GM12872 (cell line): ENCODE measurements around the gene MLLT1.

ENCODE experiments used
- TF ChIP-seq, protein P1 (sequence below): IDR thresholded peaks from 3 replicates; pipeline ENCODE4 v1.5.1; 2011; ENCODE audit warnings: low read depth, mild to moderate bottlenecking, low read length, moderate library complexity; ENCODE audit not compliant: insufficient read depth

MLLT1 gene

GRCh38 chr19:6217752-6218334, 61.9 kb downstream of the MLLT1 start:
- TF ChIP-seq, protein P1, sequence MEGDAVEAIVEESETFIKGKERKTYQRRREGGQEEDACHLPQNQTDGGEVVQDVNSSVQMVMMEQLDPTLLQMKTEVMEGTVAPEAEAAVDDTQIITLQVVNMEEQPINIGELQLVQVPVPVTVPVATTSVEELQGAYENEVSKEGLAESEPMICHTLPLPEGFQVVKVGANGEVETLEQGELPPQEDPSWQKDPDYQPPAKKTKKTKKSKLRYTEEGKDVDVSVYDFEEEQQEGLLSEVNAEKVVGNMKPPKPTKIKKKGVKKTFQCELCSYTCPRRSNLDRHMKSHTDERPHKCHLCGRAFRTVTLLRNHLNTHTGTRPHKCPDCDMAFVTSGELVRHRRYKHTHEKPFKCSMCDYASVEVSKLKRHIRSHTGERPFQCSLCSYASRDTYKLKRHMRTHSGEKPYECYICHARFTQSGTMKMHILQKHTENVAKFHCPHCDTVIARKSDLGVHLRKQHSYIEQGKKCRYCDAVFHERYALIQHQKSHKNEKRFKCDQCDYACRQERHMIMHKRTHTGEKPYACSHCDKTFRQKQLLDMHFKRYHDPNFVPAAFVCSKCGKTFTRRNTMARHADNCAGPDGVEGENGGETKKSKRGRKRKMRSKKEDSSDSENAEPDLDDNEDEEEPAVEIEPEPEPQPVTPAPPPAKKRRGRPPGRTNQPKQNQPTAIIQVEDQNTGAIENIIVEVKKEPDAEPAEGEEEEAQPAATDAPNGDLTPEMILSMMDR, result no peak

DNA sequence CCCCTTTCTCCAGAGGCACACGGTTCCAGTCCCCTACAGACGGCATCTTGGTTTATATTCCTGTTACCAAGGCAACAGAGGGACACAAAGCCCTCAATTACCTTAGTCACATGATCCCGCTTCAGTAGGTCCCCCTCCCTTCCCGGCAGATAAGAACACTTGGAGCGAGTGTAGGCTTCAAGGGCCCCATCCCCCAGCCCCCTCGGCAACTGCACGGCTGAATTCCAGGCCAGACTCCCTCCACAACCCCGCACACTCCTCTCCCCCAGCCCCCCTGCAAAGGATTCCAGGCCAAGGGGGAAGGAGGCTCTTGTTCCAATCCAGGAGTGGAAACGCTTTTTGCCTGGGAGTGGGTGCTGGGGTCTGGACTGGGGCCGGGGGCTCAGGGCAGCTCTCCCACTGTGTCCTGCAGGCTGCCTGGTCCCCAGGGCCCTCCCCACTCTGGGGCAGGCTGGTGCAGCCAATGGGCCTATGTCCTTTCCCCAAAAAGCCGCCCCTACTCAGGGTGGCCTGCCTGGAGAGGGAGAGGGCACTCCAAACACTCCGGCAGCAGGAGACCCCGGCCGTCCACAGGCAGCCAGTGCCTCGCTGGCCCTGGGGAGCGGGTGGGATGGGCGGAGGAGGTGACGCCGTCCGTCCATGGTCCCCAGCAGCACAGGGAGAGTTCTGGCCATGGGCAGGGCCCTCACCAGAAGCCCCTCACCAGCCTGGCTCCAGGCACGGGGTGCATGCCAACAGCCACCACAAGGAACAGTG, 62.6 kb downstream of the MLLT1 start:
- TF ChIP-seq, protein P1, result no peak

GRCh38 chr19:6216236-6216995, 63.4 kb downstream of the MLLT1 start:
- TF ChIP-seq, protein P1, result no peak

- TF ChIP-seq, protein P1, result no peak
Measured at GRCh38 chr19:6215701-6216235, 64.0 kb downstream of the MLLT1 start.

GRCh38 chr19:6214881-6215541, 64.8 kb downstream of the MLLT1 start:
- TF ChIP-seq, protein P1, result no peak

DNA sequence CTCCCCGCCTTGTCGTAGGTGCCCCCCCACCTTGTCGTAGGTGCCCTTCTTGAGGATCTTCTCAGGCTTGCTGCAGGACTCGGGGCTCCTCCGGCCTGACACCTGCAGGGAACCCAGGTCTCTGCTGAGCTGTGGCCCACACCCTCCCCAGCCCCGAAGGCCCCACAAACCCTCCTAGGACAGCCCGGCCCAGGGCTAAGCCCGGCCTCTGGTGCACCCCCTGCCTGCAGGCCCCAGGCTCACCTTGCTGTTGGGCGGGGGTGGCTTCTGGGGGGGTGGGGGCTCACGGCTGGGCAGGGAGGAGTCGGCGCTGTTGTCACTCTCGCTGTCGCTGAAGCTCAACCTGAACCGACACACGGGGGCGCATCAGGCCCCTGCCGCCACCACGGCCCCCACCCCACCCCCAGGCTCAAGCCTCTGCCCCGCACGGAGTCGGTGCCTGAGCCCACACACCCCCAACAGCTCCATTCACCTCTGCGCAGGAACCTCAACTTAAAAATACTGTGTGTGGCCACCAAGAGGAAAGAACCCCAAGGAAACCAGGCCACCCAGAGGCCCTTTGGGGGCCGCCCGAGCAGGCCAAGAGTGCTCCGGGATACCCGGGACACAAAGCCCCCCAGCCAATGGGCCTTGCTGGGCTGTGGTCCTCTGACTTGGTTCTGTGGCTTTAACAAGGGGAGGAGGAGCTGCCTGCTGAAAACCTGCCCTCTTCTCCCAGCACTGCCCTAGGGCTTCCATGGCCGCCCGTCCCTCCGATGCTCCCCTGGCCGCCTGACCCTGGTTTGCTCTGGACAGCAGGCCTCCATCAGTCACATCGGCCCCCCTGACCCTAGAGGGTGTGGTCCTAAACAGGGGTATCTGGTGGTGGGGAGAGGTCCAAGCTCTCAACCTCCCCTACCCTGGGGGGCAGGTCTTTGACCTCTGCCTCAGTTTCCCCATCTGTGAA, 65.8 kb downstream of the MLLT1 start:
- TF ChIP-seq, protein P1, result no peak
